GM12865 (cell line): ENCODE data around the gene CEP192.

Source experiments
- DNase-seq: peaks from one replicate; pipeline ENCODE4 v3.0.0; 2010; ENCODE audit warnings: low read depth
- H3K4me3 ChIP-seq: 2 replicates; pipeline ENCODE4 v1.5.1; 2011; ENCODE audit warnings: mild to moderate bottlenecking, low read depth, low read length, control low read depth
- CTCF ChIP-seq: IDR thresholded peaks from 2 replicates; pipeline ENCODE4 v1.5.1; 2011; ENCODE audit warnings: low read length, control low read depth, low read depth, inconsistent platforms; ENCODE audit not compliant: insufficient read depth; ENCODE audit errors: missing control alignments

The CEP192 gene

GRCh38 chr18:12990967-12991820 lies at the start of gene CEP192:
TSS of gene CEP192 (plus strand) at chr18:12991362. CDS start at chr18:12999425, 8,063 bp downstream.
- peak within 1 kb of the TSS; percentile 93 for H3K4me3 ChIP-seq
- DNase-seq, result peak; percentile 99
- no peak for TF ChIP-seq CTCF

GRCh38 chr18:12943215-12943614 lies 47.9 kb upstream of the CEP192 start:
- DNase-seq, result no peak
- TF ChIP-seq CTCF, result no peak
- no peak overlapping the region for H3K4me3 ChIP-seq

- TF ChIP-seq CTCF, result no peak
- DNase-seq, result no peak
- H3K4me3 ChIP-seq, result no peak overlapping the region
These were observed 46.5 kb upstream of the CEP192 start for GRCh38 chr18:12944709-12945108.

GRCh38 chr18:12946549-12947284 lies 44.4 kb upstream of the CEP192 start:
- peak overlapping the region; percentile 94 for H3K4me3 ChIP-seq
- peak; percentile 36 for DNase-seq
- TF ChIP-seq CTCF, result no peak

- peak within 1 kb of the TSS; percentile 94 for H3K4me3 ChIP-seq
- TF ChIP-seq CTCF, result no peak
- DNase-seq, result peak; percentile 100
These were observed 43.7 kb upstream of the CEP192 start, which contains the start of gene SEH1L for GRCh38 chr18:12947285-12948049. TSS of gene SEH1L (plus strand) at chr18:12948011. CDS start at chr18:12948122, 111 bp downstream.

GRCh38 chr18:12948050-12948804 lies 42.9 kb upstream of the CEP192 start:
- no peak for TF ChIP-seq CTCF
- H3K4me3 ChIP-seq, result peak overlapping the region; percentile 78
- peak; percentile 99 for DNase-seq
